HG03025 (cell line): ENCODE measurements around the gene TMEM200C.

ENCODE experiments used
- ATAC-seq: cut with Tn5 transposase; IDR thresholded peaks from one replicate; pipeline ENCODE4 v1.9.1; 2021; ENCODE audit warnings: mild to moderate bottlenecking, moderate library complexity; ENCODE audit not compliant: unreplicated experiment, low FRiP score

TMEM200C gene

GRCh38 chr18:5839102-5839501, 56.2 kb downstream of the TMEM200C start:
- no peak for ATAC-seq
